GM19351 (cell line): Measurements from ENCODE around the gene POLR3A.
"Not testable (repeated sequence)": the region's sequence is repeated elsewhere in the genome, so short reads cannot be mapped to it uniquely, and the experiment has no call there.

Source experiments
- ATAC-seq: cut with Tn5 transposase; IDR thresholded peaks from one replicate; pipeline ENCODE4 v1.9.1; 2021; ENCODE audit warnings: mild to moderate bottlenecking, moderate library complexity; ENCODE audit not compliant: unreplicated experiment

POLR3A gene

GRCh38 chr10:78029269-78030226 lies at the start of gene POLR3A:
Gene POLR3A, minus strand, starts transcription at chr10:78029515. Its CDS starts 108 bp downstream, at chr10:78029407.
- ATAC-seq: peak; percentile 62

- no peak for ATAC-seq
Measured at GRCh38 chr10:78078539-78079330, 49.4 kb upstream of the POLR3A start.

GRCh38 chr10:78075806-78076205 lies 46.5 kb upstream of the POLR3A start:
- ATAC-seq: not testable (repeated sequence)

- ATAC-seq: no peak
Measured at GRCh38 chr10:78072504-78072903, 43.2 kb upstream of the POLR3A start.

GRCh38 chr10:78071857-78072179 lies 42.5 kb upstream of the POLR3A start:
- ATAC-seq: no peak

- no peak for ATAC-seq
Measured at GRCh38 chr10:78071140-78071856, 42.0 kb upstream of the POLR3A start.

- ATAC-seq: no peak
Measured at GRCh38 chr10:78070726-78071125, 41.4 kb upstream of the POLR3A start.

- ATAC-seq: not testable (repeated sequence)
Measured at GRCh38 chr10:78070064-78070463, 40.7 kb upstream of the POLR3A start.

GRCh38 chr10:78069151-78069550 lies 39.8 kb upstream of the POLR3A start:
- ATAC-seq: no peak

GRCh38 chr10:78066728-78067430 lies 37.6 kb upstream of the POLR3A start:
- no peak for ATAC-seq

GRCh38 chr10:78066012-78066411 lies 36.7 kb upstream of the POLR3A start:
- no peak for ATAC-seq

- no peak for ATAC-seq
Measured at GRCh38 chr10:78065611-78066010, 36.3 kb upstream of the POLR3A start.

GRCh38 chr10:78064919-78065318 lies 35.6 kb upstream of the POLR3A start:
- ATAC-seq: not testable (repeated sequence)

GRCh38 chr10:78063236-78063635 lies 33.9 kb upstream of the POLR3A start:
- ATAC-seq: no peak

- ATAC-seq: no peak
Measured at GRCh38 chr10:78062296-78062695, 33.0 kb upstream of the POLR3A start.

GRCh38 chr10:78059906-78060702 lies 30.8 kb upstream of the POLR3A start:
- no peak for ATAC-seq

GRCh38 chr10:78058562-78058961 lies 29.2 kb upstream of the POLR3A start:
- ATAC-seq: no peak

GRCh38 chr10:78053211-78053868 lies 24.0 kb upstream of the POLR3A start:
- no peak for ATAC-seq

- no peak for ATAC-seq
Measured at GRCh38 chr10:78049851-78050250, 20.5 kb upstream of the POLR3A start.
